Measurements from ENCODE around the gene CELF1. TPM values are rescaled to one million over a fixed set of nuclear protein-coding genes. Genes with fewer than 3 reads are reported as not detected.

Gene CELF1
- total RNA-seq, 1 donor from 2014 or later, result 136 TPM

- no peak overlapping the region for H3K27ac Mint-ChIP-seq
- CTCF ChIA-PET, result no interaction called here
- H3K9me3 Mint-ChIP-seq, result no peaks in the 10 kb centered on the region
- TF ChIP-seq CTCF (IDR thresholded peaks at IDR 0.05), result no peak
- no peaks in the 10 kb centered on the region for H3K27me3 Mint-ChIP-seq
- no peaks in the 10 kb centered on the region for H3K36me3 Mint-ChIP-seq (ENCODE audit: low read depth)
- intact Hi-C loops (cut with micrococcal nuclease), result no loop called here
- DNase-seq (no peak), ATAC-seq (ENCODE audit: low read depth) (no peak)
- no peaks in the 10 kb centered on the region for H3K4me1 Mint-ChIP-seq
- POLR2A ChIA-PET, result no interaction called here
- no peak overlapping the region for H3K4me3 Mint-ChIP-seq
Measured at GRCh38 chr11:47443817-47444216, 109.1 kb downstream of the CELF1 start.

- H3K36me3 Mint-ChIP-seq (ENCODE audit: low read depth), result no peaks in the 10 kb centered on the region
- CTCF ChIA-PET, result no interaction called here
Measured at GRCh38 chr11:47443028-47443700, 109.8 kb downstream of the CELF1 start.

GRCh38 chr11:47442514-47442913 lies 110.4 kb downstream of the CELF1 start:
- H3K36me3 Mint-ChIP-seq (ENCODE audit: low read depth), result no peaks in the 10 kb centered on the region
- no peak overlapping the region for H3K4me3 Mint-ChIP-seq
- TF ChIP-seq CTCF (IDR thresholded peaks at IDR 0.05), result no peak
- no peaks in the 10 kb centered on the region for H3K4me1 Mint-ChIP-seq
- no peak for ATAC-seq (ENCODE audit: low read depth)
- no peaks in the 10 kb centered on the region for H3K27me3 Mint-ChIP-seq
- ChIA-PET POLR2A (no interaction called here), CTCF (no interaction called here)
- intact Hi-C loops (cut with micrococcal nuclease), result no loop called here
- no peak overlapping the region for H3K27ac Mint-ChIP-seq
- no peak for DNase-seq
- no peaks in the 10 kb centered on the region for H3K9me3 Mint-ChIP-seq

More at GRCh38 chr11:47443028-47443700, 109.8 kb downstream of the CELF1 start:
- Mint-ChIP-seq H3K4me3 (no peak overlapping the region), H3K4me1 (no peaks in the 10 kb centered on the region), H3K27me3 (no peaks in the 10 kb centered on the region), H3K27ac (no peak overlapping the region), H3K9me3 (no peaks in the 10 kb centered on the region)
- DNase-seq, result no peak
- intact Hi-C loops (cut with micrococcal nuclease), result no loop called here
- POLR2A ChIA-PET, result no interaction called here
- TF ChIP-seq CTCF (IDR thresholded peaks at IDR 0.05), result no peak
- no peak for ATAC-seq (ENCODE audit: low read depth)

- Mint-ChIP-seq H3K36me3 (ENCODE audit: low read depth) (no peaks in the 10 kb centered on the region), H3K27ac (no peak overlapping the region), H3K4me3 (no peak overlapping the region), H3K4me1 (no peaks in the 10 kb centered on the region), H3K27me3 (no peaks in the 10 kb centered on the region), H3K9me3 (no peaks in the 10 kb centered on the region)
- DNase-seq (no peak), ATAC-seq (ENCODE audit: low read depth) (no peak)
- intact Hi-C loops (cut with micrococcal nuclease), result no loop called here
- ChIA-PET CTCF (no interaction called here), POLR2A (no interaction called here)
- TF ChIP-seq CTCF (IDR thresholded peaks at IDR 0.05), result no peak
Measured at GRCh38 chr11:47441421-47441820, 111.5 kb downstream of the CELF1 start.

GRCh38 chr11:47440054-47440476 lies 112.9 kb downstream of the CELF1 start:
- intact Hi-C loops (cut with micrococcal nuclease), result no loop called here
- no peak overlapping the region for H3K27ac Mint-ChIP-seq
- H3K27me3 Mint-ChIP-seq, result no peaks in the 10 kb centered on the region
- no peaks in the 10 kb centered on the region for H3K36me3 Mint-ChIP-seq (ENCODE audit: low read depth)
- no peaks in the 10 kb centered on the region for H3K4me1 Mint-ChIP-seq
- ChIA-PET CTCF (no interaction called here), POLR2A (no interaction called here)
- no peaks in the 10 kb centered on the region for H3K9me3 Mint-ChIP-seq
- DNase-seq, result no peak
- no peak overlapping the region for H3K4me3 Mint-ChIP-seq
- no peak for ATAC-seq (ENCODE audit: low read depth)
- TF ChIP-seq CTCF (IDR thresholded peaks at IDR 0.05), result no peak
